HG03558 (cell line): ENCODE results near the gene PLPP3.
"Not testable (repeated sequence)": the region's sequence is repeated elsewhere in the genome, so short reads cannot be mapped to it uniquely, and the experiment has no call there.

Experiments used
- ATAC-seq: cut with Tn5 transposase; IDR thresholded peaks from one replicate; pipeline ENCODE4 v1.9.1; 2021; ENCODE audit warnings: moderate number of reproducible peaks; ENCODE audit not compliant: unreplicated experiment; ENCODE audit errors: extremely low read depth

Gene PLPP3

GRCh38 chr1:56578963-56579875 is at the start of gene PLPP3:
PLPP3 (minus strand) TSS chr1:56579563; CDS start chr1:56579016, 547 bp downstream.
- no peak for ATAC-seq

- no peak for ATAC-seq
Measured at GRCh38 chr1:56627636-56628039, 48.3 kb upstream of the PLPP3 start.

DNA sequence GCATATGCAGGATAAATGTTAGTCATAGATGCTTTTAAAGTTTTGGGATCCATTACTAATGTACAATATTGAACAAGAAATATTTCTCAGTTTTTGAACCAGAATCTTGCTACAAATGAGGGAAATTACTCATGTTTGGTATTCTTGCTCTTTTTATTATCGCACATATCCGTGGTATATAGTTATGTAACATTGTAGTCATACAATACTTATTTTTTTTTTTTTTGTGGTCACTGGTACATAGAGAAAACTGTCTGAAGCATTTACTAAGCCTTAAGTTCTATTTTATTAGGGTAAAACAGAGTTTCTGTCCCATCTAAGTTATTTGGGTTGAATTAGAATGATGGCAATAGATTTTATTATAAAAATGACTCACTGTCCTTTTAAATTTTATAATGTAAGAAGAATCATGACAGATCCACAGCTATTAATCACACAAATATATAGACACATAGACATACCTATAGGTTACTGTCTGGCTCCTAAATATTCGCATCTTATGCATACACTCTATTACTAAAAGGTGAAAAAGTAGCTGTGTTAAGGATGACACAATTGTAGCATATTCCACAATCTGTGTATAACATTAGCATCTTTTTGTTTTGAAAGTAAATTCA is 47.8 kb upstream of the PLPP3 start:
- ATAC-seq = no peak

DNA sequence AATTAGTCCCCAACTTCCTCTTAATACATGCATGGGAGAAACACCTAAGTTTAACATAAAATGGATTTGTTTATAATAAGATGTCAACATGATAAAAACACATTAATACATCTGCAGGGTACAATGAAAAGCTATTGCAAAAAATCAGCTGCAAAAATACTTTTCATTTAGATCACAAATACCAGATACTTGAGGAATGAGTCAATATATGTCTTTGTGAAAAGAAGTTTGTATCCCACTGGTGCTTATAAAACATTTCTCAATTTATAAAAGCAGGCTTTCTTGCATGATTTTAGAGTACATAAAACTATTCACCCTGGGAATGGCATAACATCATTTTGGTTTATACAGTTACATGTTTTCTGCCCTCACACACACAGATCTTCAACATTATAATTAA is 47.2 kb upstream of the PLPP3 start:
- no peak for ATAC-seq

GRCh38 chr1:56625819-56626440 is 46.6 kb upstream of the PLPP3 start:
- ATAC-seq = no peak

DNA sequence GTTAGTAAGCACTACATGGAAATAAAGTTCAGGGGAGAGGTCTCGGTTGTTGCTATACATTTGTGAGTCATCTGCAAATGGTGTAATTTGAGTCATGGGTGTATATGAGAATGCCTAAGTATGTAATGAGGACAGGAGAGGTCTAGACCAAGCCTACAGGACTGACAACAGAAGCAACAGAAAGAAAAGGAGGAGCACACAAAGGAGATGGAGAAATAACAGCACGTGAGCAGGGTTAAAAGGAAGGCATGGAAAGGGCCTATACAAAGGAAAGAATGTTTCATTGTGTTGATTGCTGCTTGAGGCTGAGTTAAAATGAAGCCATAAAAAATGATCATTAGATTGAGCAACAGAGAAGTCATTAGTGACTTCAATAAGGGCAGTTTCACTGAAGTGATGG is 37.8 kb upstream of the PLPP3 start:
- no peak for ATAC-seq

GRCh38 chr1:56610770-56611169 is 31.4 kb upstream of the PLPP3 start:
- not testable (repeated sequence) for ATAC-seq

DNA sequence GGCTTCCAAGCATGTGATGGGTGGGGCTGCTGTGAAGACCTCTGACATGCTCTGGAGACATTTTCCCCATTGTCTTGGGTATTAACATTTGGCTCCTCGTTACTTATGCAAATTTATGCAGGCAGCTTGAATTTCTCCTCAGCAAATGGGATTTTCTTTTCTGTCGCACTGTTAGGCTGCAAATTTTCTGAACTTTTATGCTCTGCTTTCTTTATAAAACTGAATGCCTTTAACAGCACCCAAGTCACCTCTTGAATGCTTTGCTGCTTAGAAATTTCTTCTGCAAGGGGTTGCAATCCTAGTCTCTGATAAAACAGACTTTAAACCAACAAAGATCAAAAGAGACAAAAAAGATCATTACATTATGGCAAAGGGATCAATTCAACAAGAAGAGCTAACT is 30.7 kb upstream of the PLPP3 start:
- not testable (repeated sequence) for ATAC-seq

- ATAC-seq = not testable (repeated sequence)
Measured at GRCh38 chr1:56595397-56596191, 16.2 kb upstream of the PLPP3 start.

DNA sequence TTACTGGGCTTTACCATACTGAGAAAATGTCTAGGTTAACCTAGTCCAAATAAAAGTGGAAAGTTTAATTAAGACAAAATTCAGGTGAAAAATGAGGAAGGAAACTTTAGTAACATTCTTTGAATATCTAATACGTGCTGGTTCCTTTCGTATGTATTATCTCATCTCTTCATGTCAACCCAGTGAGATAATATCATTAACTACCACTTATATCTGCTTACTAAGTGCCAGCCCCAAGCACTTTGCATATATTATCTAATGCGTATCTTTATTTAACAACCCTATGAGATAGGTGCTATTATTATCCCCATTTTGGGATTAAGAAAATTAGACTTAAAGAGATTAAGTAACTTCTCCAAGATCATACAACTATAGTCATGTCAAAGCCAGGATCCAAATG is 12.5 kb upstream of the PLPP3 start:
- no peak for ATAC-seq

DNA sequence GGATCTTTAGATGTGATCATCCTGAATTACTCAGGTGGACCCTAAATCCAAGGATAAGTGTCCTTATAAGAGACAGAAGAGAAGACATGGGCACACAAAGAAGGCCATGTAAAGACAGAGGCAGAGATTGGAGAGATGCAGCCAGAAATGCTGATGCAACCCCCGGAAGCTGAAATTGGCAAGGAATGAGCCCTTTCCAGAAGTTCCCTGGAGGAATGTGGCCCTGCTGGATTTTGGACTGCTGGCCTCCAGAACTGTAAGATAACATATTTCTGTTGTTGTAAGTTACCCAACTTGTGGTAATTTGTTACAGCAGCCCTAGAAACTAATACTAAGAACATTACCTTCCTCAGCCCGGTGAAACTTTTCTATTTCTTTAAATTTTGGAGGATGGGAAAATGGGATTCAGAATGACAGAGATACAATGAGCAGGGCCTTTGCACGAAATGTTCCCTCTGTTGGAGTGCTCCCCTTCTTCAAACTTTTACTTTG is 11.2 kb upstream of the PLPP3 start:
- no peak for ATAC-seq

DNA sequence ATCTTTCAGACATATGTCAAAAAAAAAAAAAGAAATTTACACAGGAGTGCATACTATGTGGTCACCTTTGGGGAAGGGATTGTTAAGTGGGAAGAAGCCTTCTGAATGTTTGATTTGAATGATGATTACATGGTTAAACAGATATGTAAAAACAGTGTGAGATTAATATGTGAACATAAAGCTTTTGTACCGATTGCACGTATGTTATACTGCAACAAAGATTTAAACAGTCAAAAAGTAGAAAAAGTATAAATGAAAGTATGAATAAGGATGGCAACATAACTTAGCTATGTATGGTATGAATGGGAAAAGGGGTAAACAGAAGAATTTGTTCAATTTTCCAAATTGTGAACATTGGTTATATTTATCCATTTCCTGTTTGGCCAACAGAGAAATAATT is 10.0 kb upstream of the PLPP3 start:
- no peak for ATAC-seq

- ATAC-seq = no peak
Measured at GRCh38 chr1:56586502-56586901, 7.1 kb upstream of the PLPP3 start.

DNA sequence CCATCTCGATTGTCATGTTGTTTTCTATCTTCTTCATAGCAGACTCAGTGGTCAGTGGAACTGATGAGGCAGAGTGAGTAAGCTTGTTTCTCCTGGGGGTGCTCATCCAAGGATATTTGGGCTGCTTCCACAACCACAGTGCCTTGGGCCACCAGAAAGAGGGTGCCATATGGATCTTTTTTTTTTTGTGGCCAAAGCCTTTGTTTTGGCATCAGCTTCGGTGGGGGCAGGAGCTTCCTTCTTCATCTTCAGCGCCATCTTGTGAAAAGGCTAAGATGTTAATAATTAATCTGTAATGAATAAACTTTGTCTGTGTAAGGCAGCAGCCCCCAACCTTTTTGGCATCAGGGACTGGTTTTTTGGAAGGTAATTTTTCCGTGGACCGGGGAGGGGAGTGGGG is 6.6 kb upstream of the PLPP3 start:
- no peak for ATAC-seq

- ATAC-seq = no peak
Measured at GRCh38 chr1:56584910-56585528, 5.7 kb upstream of the PLPP3 start.

DNA sequence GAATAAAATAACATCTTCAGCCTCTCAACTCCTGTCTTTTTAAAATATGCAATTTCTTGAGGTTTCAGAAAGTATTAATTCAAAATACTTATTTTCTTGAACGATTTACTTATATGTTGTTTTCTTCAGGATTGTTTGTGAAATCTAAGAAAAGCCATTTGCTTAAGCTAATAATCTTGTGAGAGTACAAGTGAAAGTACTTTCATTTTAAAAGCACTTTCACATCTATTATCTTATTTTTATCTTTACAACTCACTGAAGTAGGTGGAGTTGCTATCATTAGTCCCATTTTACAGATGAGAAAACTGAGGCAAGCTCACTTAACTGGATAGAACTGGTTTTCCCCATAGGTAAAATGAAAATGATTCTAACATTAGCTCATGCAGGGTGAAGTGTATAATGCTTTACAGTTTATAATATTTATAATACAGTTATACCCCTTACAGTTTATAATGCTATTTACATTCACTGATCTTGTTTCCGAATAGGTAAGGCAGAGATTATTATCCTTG is 4.7 kb upstream of the PLPP3 start:
- no peak for ATAC-seq

- no peak for ATAC-seq
Measured at GRCh38 chr1:56580771-56581170, 1.4 kb upstream of the PLPP3 start.

DNA sequence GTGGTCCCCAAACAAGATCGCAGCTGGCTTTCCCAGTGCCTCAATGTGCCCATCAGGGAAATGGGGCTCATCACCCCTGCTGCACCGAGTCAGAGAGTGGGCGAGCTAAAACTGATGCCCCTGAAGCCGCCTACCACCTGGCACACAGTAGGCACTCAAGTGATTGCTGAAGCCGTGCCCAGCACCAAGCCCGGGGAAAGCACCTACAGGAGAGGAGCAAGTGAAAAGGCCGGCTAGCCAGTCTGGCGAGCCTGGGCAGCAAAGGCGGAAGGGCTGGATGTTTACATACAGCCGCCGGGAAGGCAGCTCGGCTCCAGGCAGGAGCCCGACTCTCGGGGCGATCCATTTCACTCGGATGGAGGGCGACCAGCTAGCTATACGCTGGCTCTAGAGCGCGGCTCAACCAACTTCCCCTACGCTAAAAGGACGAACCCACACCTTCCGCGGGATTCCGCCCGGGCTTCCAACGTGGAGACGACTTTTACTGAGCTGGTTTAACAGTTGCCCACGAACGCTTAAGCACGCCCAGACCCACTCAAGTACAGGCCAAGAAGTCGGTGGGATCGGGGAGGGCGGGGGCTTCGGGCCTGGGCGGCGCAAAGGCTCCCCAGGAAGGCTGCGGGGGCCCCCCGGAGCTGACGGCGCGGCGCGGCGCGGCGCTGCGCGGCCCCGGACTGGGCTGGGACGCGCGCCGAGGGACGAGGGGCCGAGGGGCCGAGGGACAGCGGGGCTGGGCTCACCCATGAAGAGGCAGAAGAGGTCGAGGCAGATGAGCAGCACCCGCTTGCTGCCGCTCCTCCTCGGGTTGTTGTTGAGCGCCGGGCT is 1.0 kb downstream of the PLPP3 start:
- no peak for ATAC-seq
